Measurements from ENCODE around the gene PLEKHM2. TPM values are rescaled to one million over a fixed set of nuclear protein-coding genes. Genes with fewer than 3 reads are reported as not detected.

The PLEKHM2 gene
- total RNA-seq, 1 donor, result 132 TPM

- peaks cover 4% of the 10 kb centered on the region for H3K36me3 ChIP-seq (ENCODE audit: insufficient read depth, low read length)
- H2AFZ ChIP-seq (ENCODE audit: low read length), result peak overlapping the region; percentile 35
- peak; percentile 95 for DNase-seq (ENCODE audit: insufficient read length, low spot score, missing footprints)
- H3K27me3 ChIP-seq (ENCODE audit: insufficient read depth, low read length), result no peaks in the 10 kb centered on the region
- TF ChIP-seq, protein P1, sequence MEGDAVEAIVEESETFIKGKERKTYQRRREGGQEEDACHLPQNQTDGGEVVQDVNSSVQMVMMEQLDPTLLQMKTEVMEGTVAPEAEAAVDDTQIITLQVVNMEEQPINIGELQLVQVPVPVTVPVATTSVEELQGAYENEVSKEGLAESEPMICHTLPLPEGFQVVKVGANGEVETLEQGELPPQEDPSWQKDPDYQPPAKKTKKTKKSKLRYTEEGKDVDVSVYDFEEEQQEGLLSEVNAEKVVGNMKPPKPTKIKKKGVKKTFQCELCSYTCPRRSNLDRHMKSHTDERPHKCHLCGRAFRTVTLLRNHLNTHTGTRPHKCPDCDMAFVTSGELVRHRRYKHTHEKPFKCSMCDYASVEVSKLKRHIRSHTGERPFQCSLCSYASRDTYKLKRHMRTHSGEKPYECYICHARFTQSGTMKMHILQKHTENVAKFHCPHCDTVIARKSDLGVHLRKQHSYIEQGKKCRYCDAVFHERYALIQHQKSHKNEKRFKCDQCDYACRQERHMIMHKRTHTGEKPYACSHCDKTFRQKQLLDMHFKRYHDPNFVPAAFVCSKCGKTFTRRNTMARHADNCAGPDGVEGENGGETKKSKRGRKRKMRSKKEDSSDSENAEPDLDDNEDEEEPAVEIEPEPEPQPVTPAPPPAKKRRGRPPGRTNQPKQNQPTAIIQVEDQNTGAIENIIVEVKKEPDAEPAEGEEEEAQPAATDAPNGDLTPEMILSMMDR (IDR thresholded peaks at IDR 0.05; ENCODE audit: extremely low read depth, low read depth, low read length), result no peak
- peak overlapping the region; percentile 76 for H3K27ac ChIP-seq (ENCODE audit: low read depth, low read length)
- H3K79me2 ChIP-seq (ENCODE audit: insufficient read depth, low read length), result peaks cover 40% of the 10 kb centered on the region
- peaks cover 35% of the 10 kb centered on the region for H3K4me1 ChIP-seq (ENCODE audit: insufficient read depth, low read length)
- H4K20me1 ChIP-seq (ENCODE audit: insufficient read depth, low read length), result peaks cover 15% of the 10 kb centered on the region
- H3K4me3 ChIP-seq (ENCODE audit: insufficient read depth, low read length), result peak overlapping the region; percentile 83
- H3K4me2 ChIP-seq (ENCODE audit: insufficient read depth, low read length), result peak overlapping the region; percentile 88
- H3K9me3 ChIP-seq (ENCODE audit: low read depth, low read length), result no peaks in the 10 kb centered on the region
Observed at GRCh38 chr1:15758953-15759661, 75.0 kb downstream of the PLEKHM2 start.

DNA sequence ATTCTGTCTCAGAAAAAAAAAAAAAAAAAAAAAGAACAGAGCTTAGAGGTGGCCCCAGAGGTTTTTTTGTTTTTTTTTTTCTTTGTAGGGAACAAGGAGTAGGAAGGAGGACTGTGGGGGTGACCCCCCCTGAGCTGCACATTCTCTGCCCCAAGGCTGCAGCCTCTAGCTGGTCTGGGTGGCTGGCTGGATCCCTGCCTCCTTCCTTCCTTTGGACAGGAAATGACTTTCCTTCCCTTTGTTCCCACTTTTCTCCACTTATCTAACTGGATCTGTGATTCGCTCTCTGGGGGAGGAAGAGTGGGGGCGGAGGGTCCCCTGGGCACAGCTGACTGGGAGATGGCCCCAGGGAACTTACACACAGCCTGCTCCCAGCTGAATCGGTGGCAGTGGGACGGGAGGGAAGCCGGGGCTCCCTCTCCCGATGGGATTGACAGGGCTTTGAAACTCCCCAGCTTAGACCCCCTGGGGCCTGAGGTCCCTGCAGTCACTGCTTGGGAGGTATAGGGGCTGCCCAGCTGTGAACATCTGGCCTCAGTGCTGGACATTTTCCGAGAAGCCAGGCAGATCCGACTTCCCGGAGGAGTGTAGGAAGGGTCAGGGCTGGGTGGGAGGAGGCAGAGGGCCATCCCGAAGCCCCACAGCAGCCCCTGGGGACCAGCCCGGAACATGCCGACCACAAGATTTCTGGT lies 76.5 kb downstream of the PLEKHM2 start:
- TF ChIP-seq, protein P1 (IDR thresholded peaks at IDR 0.05; ENCODE audit: extremely low read depth, low read depth, low read length), result no peak
- Histone ChIP-seq H3K27ac (ENCODE audit: low read depth, low read length) (peak overlapping the region; percentile 77), H3K9me3 (ENCODE audit: low read depth, low read length) (no peaks in the 10 kb centered on the region), H3K4me2 (ENCODE audit: insufficient read depth, low read length) (peak overlapping the region; percentile 88), H3K36me3 (ENCODE audit: insufficient read depth, low read length) (peaks cover 20% of the 10 kb centered on the region), H3K4me1 (ENCODE audit: insufficient read depth, low read length) (peaks cover 41% of the 10 kb centered on the region), H3K79me2 (ENCODE audit: insufficient read depth, low read length) (peaks cover 49% of the 10 kb centered on the region), H4K20me1 (ENCODE audit: insufficient read depth, low read length) (peaks cover 26% of the 10 kb centered on the region), H3K4me3 (ENCODE audit: insufficient read depth, low read length) (peak overlapping the region; percentile 83), H3K27me3 (ENCODE audit: insufficient read depth, low read length) (no peaks in the 10 kb centered on the region), H2AFZ (ENCODE audit: low read length) (peak overlapping the region; percentile 27)
- DNase-seq (ENCODE audit: insufficient read length, low spot score, missing footprints), result peak; percentile 98

- peaks cover 25% of the 10 kb centered on the region for H3K36me3 ChIP-seq (ENCODE audit: insufficient read depth, low read length)
- H3K4me1 ChIP-seq (ENCODE audit: insufficient read depth, low read length), result peaks cover 46% of the 10 kb centered on the region
- peaks cover 49% of the 10 kb centered on the region for H3K79me2 ChIP-seq (ENCODE audit: insufficient read depth, low read length)
- H2AFZ ChIP-seq (ENCODE audit: low read length), result no peak overlapping the region
- H4K20me1 ChIP-seq (ENCODE audit: insufficient read depth, low read length), result peaks cover 26% of the 10 kb centered on the region
- H3K4me2 ChIP-seq (ENCODE audit: insufficient read depth, low read length), result peak overlapping the region; percentile 88
- TF ChIP-seq, protein P1 (IDR thresholded peaks at IDR 0.05; ENCODE audit: extremely low read depth, low read depth, low read length), result no peak
- DNase-seq (ENCODE audit: insufficient read length, low spot score, missing footprints), result peak; percentile 83
- no peaks in the 10 kb centered on the region for H3K27me3 ChIP-seq (ENCODE audit: insufficient read depth, low read length)
- no peaks in the 10 kb centered on the region for H3K9me3 ChIP-seq (ENCODE audit: low read depth, low read length)
- peak overlapping the region; percentile 77 for H3K27ac ChIP-seq (ENCODE audit: low read depth, low read length)
- peak overlapping the region; percentile 83 for H3K4me3 ChIP-seq (ENCODE audit: insufficient read depth, low read length)
Observed at GRCh38 chr1:15761366-15762128, 77.4 kb downstream of the PLEKHM2 start.

All from osteoblast (primary cell).